HepG2 (cell line): ENCODE data around the gene VSTM5. TPM values are rescaled to one million over a fixed set of nuclear protein-coding genes. Genes with fewer than 3 reads are reported as not detected.

Experiments
- FOSL2 ChIP-seq: sonication (generic); formaldehyde crosslinking; IDR thresholded peaks from 2 replicates; pipeline ENCODE4 v1.4.0; 2020; ENCODE audit warnings: missing genetic modification reagents
- ISL2 ChIP-seq: sonication (generic); formaldehyde crosslinking; IDR thresholded peaks from 2 replicates; pipeline ENCODE4 v1.5.0; 2020; ENCODE audit warnings: missing genetic modification reagents
- LCORL ChIP-seq, 2 experiments: fragments of 450-650 bp in 1 of 2; sonication (generic) in 1 of 2; formaldehyde crosslinking in 1 of 2; IDR thresholded peaks; 2 replicates each; pipeline versions ENCODE4 v1.5.0 to v1.6.1; 2017 to 2020; ENCODE audit warnings: antibody characterized with exemption in 1 of 2, missing genetic modification reagents in 1 of 2
- MIER2 ChIP-seq: IDR thresholded peaks from 2 replicates; pipeline ENCODE4 v1.6.1; 2016; ENCODE audit warnings: missing biosample characterization, missing genetic modification reagents
- MLXIP ChIP-seq: sonication (generic); formaldehyde crosslinking; IDR thresholded peaks from 2 replicates; pipeline ENCODE4 v1.9.0; 2021; ENCODE audit warnings: missing genetic modification reagents, borderline replicate concordance
- SYNCRIP ChIP-seq: fragments of 200-400 bp; formaldehyde crosslinking; IDR thresholded peaks from 2 replicates; pipeline ENCODE4 v1.6.1; 2018; ENCODE audit warnings: mild to moderate bottlenecking, low read depth, low read length; ENCODE audit not compliant: insufficient read depth
- TFAP4 ChIP-seq: sonication (generic); IDR thresholded peaks from 2 replicates; pipeline ENCODE4 v1.6.1; 2016; ENCODE audit warnings: low read depth, borderline replicate concordance
- U2AF1 ChIP-seq: fragments of 200-400 bp; formaldehyde crosslinking; optimal IDR thresholded peaks from 2 replicates; pipeline ENCODE3; 2017; ENCODE audit warnings: mild to moderate bottlenecking, low read depth, low read length
- ZNF234 ChIP-seq: sonication (generic); formaldehyde crosslinking; conservative IDR thresholded peaks from 2 replicates; pipeline ENCODE4 v1.5.1; 2020; ENCODE audit warnings: mild to moderate bottlenecking, missing genetic modification reagents
- ZNF552 ChIP-seq: sonication (generic); formaldehyde crosslinking; IDR thresholded peaks from 2 replicates; pipeline ENCODE4 v1.9.0; 2022; ENCODE audit warnings: missing genetic modification reagents, mild to moderate bottlenecking, borderline replicate concordance
- ZNF558 ChIP-seq: sonication (generic); formaldehyde crosslinking; IDR thresholded peaks from 2 replicates; pipeline ENCODE4 v1.9.0; 2022; ENCODE audit warnings: mild to moderate bottlenecking, missing genetic modification reagents, borderline replicate concordance
- ZSCAN5A ChIP-seq: sonication (generic); formaldehyde crosslinking; IDR thresholded peaks from 2 replicates; pipeline ENCODE4 v1.8.0; 2022; ENCODE audit warnings: mild to moderate bottlenecking, missing genetic modification reagents, borderline replicate concordance
- polyA plus RNA-seq, 8 experiments: library from polyadenylated mRNA; depleted of rRNA in 3 of 8; stranded (reverse) in 7 of 8; unstranded in 1 of 8; fragments of >200 nt; fragmentation: Illumina TruSeq in 4 of 8; extraction: Trizol in 4 of 8; gene quantifications; 2 replicates each; pipeline versions ENCODE4 v1.2.1 to v1.2.3, GENCODE V29; 2011 to 2016; ENCODE audit warnings: low read depth in 4 of 8, missing spikeins in 1 of 8, mixed read lengths in 1 of 8; ENCODE audit not compliant: insufficient read depth in 1 of 8
- total RNA-seq, 5 experiments: library from RNA; depleted of rRNA; stranded (reverse); fragments of >200 nt; fragmentation: Illumina TruSeq; extraction: Trizol; gene quantifications; 2 replicates each; pipeline ENCODE4 v1.2.3, GENCODE V29; 2016; ENCODE audit warnings: low read depth in 1 of 5
- TF ChIP-seq, protein P1 (sequence below): sonication (generic); formaldehyde crosslinking; conservative IDR thresholded peaks from 2 replicates; pipeline ENCODE4 v1.8.0; 2022; ENCODE audit warnings: low read depth, missing genetic modification reagents
- TF ChIP-seq, protein P2 (sequence below): sonication (generic); formaldehyde crosslinking; IDR thresholded peaks from 2 replicates; pipeline ENCODE4 v1.5.0; 2020; ENCODE audit warnings: mild to moderate bottlenecking, missing genetic modification reagents, borderline replicate concordance
- TF ChIP-seq, protein P3 (sequence below): sonication (generic); formaldehyde crosslinking; conservative IDR thresholded peaks from 2 replicates; pipeline ENCODE4 v1.4.0; 2020; ENCODE audit warnings: missing genetic modification reagents

The VSTM5 gene
- total and polyA plus RNA-seq, 2 of the 13 experiments (the other 11 are each of a cell fraction or from before 2014, with no cell fraction given) = not detected

DNA sequence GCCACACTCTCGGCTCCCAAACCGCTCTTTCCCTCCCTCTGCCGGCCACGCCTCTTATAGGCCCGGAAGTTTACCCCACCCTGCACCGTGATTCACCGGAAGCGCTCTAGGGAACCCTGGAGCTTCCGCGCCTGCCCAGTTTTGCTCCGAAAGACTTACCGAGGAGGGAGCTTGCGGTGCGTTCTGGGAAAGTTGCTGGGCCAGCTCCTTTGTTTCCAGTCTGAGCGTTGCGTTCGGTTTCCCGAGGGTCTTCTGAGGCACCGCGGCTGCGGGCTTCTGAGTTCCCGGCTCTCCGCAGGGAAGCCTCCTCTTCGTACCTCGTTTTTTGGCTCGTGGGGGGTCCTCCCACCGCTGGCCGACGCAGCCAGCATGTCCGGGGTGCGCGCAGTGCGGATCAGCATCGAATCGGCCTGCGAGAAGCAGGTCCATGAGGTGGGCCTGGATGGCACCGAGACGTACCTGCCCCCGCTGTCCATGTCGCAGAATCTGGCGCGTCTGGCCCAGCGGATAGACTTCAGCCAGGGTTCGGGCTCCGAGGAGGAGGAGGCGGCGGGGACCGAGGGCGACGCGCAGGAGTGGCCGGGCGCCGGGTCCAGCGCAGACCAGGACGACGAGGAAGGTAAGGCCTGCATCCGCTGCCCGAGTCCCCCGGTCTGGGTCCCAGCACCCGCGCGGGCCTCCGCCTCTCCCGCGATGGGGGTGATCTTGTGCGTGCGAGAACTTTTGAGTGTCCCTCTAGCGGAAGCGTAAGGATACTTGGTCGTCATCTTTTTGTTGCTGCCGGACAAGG is 66.1 kb downstream of the VSTM5 start, which contains the start of gene MED17 (continued):
- TF ChIP-seq TFAP4 = no peak; the same call in 1 of the 2 replicates
- peak; percentile 67; the same call in 1 of the 2 replicates for TF ChIP-seq ZNF558
- no peak for TF ChIP-seq LCORL (IDR thresholded peaks at IDR 0.05)
- no peak for TF ChIP-seq LCORL (CRISPR knock-in tag; IDR thresholded peaks at IDR 0.05)
- TF ChIP-seq, protein P1, sequence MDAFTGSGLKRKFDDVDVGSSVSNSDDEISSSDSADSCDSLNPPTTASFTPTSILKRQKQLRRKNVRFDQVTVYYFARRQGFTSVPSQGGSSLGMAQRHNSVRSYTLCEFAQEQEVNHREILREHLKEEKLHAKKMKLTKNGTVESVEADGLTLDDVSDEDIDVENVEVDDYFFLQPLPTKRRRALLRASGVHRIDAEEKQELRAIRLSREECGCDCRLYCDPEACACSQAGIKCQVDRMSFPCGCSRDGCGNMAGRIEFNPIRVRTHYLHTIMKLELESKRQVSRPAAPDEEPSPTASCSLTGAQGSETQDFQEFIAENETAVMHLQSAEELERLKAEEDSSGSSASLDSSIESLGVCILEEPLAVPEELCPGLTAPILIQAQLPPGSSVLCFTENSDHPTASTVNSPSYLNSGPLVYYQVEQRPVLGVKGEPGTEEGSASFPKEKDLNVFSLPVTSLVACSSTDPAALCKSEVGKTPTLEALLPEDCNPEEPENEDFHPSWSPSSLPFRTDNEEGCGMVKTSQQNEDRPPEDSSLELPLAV (CRISPR knock-in tag) = no peak
- TF ChIP-seq ISL2 = peak; percentile 75
- 0 out of 2 replicates have a peak, but pooled peaks have one; percentile 65 for TF ChIP-seq MLXIP (CRISPR knock-in tag)
- TF ChIP-seq, protein P2, sequence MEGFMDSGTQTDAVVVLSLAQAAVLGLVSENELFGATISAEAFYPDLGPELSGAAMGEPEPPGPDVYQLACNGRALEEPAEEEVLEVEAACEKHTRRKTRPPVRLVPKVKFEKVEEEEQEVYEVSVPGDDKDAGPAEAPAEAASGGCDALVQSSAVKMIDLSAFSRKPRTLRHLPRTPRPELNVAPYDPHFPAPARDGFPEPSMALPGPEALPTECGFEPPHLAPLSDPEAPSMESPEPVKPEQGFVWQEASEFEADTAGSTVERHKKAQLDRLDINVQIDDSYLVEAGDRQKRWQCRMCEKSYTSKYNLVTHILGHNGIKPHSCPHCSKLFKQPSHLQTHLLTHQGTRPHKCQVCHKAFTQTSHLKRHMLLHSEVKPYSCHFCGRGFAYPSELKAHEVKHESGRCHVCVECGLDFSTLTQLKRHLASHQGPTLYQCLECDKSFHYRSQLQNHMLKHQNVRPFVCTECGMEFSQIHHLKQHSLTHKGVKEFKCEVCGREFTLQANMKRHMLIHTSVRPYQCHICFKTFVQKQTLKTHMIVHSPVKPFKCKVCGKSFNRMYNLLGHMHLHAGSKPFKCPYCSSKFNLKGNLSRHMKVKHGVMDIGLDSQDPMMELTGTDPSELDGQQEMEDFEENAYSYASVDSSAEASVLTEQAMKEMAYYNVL = peak; percentile 49; the same call in 1 of the 2 replicates
- no peak for TF ChIP-seq U2AF1
- TF ChIP-seq MIER2 (CRISPR knock-in tag) = no peak
- TF ChIP-seq, protein P3, sequence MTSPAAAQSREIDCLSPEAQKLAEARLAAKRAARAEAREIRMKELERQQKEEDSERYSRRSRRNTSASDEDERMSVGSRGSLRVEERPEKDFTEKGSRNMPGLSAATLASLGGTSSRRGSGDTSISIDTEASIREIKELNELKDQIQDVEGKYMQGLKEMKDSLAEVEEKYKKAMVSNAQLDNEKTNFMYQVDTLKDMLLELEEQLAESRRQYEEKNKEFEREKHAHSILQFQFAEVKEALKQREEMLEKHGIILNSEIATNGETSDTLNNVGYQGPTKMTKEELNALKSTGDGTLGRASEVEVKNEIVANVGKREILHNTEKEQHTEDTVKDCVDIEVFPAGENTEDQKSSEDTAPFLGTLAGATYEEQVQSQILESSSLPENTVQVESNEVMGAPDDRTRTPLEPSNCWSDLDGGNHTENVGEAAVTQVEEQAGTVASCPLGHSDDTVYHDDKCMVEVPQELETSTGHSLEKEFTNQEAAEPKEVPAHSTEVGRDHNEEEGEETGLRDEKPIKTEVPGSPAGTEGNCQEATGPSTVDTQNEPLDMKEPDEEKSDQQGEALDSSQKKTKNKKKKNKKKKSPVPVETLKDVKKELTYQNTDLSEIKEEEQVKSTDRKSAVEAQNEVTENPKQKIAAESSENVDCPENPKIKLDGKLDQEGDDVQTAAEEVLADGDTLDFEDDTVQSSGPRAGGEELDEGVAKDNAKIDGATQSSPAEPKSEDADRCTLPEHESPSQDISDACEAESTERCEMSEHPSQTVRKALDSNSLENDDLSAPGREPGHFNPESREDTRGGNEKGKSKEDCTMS (CRISPR knock-in tag) = no peak
- TF ChIP-seq ZSCAN5A (CRISPR knock-in tag) = peak; percentile 46; the same call in 1 of the 2 replicates
- peak; percentile 91 for TF ChIP-seq FOSL2 (CRISPR knock-in tag)
- 0 out of 2 replicates have a peak, but pooled peaks have one; percentile 36 for TF ChIP-seq ZNF234 (CRISPR knock-in tag)
- TF ChIP-seq ZNF552 (CRISPR knock-in tag) = no peak
- TF ChIP-seq SYNCRIP = no peak
